OCI-LY7 (cell line): Measurements from ENCODE around the gene SOD1. TPM values are rescaled to one million over a fixed set of nuclear protein-coding genes. Genes with fewer than 3 reads are reported as not detected.

Source experiments
- BruUV-seq: library from RNA; stranded (reverse); fragments of 400-500 nt; replicated peaks from 2 replicates; lab custom pipeline; 2021; lab: Mats Ljungman, UMichigan
- CTCF ChIA-PET: fragments of 300-600 bp; sonication (Branson Sonifier 250); formaldehyde crosslinking; loops from one replicate; lab custom pipeline; 2022; ENCODE audit warnings: antibody characterized with exemption; ENCODE audit not compliant: unreplicated experiment; lab: Charles Lee
- POLR2A ChIA-PET: fragments of 300-600 bp; sonication (Branson Sonifier 250); formaldehyde crosslinking; loops from one replicate; lab custom pipeline; 2022; ENCODE audit warnings: antibody characterized with exemption; lab: Charles Lee
- DNase-seq: peaks from one replicate; pipeline ENCODE4 v3.0.0-alpha.2; 2015; ENCODE audit warnings: low spot score
- H2AFZ ChIP-seq: fragments of 200-600 bp; sonication (generic), shearing (Covaris generic); 2 replicates; pipeline ENCODE4 v1.6.1; 2014; ENCODE audit warnings: mild to moderate bottlenecking, antibody characterized with exemption, low read length, moderate library complexity
- H3K27ac ChIP-seq: fragments of 200-600 bp; sonication (generic); 2 replicates; pipeline ENCODE4 v1.5.1; 2014; ENCODE audit warnings: mixed run types, low read depth, mild to moderate bottlenecking, moderate library complexity, low read length, inconsistent platforms; ENCODE audit not compliant: poor library complexity, severe bottlenecking
- H3K36me3 ChIP-seq: fragments of 200-600 bp; sonication (generic); 2 replicates; pipeline ENCODE4 v1.6.1; 2014; ENCODE audit warnings: mild to moderate bottlenecking, antibody characterized with exemption, low read length, moderate library complexity, mixed read lengths; ENCODE audit not compliant: insufficient read depth
- H3K4me1 ChIP-seq: fragments of 200-600 bp; sonication (generic); 2 replicates; pipeline ENCODE4 v1.5.1; 2014; ENCODE audit warnings: mild to moderate bottlenecking, low read length; ENCODE audit not compliant: insufficient read depth, poor library complexity, severe bottlenecking
- H3K4me2 ChIP-seq: fragments of 200-600 bp; sonication (generic); 2 replicates; pipeline ENCODE4 v1.6.1; 2014; ENCODE audit warnings: mild to moderate bottlenecking, low read length
- H3K4me3 ChIP-seq: fragments of 200-600 bp; sonication (generic); 2 replicates; pipeline ENCODE4 v1.5.1; 2014; ENCODE audit warnings: mild to moderate bottlenecking, low read depth, low read length; ENCODE audit not compliant: poor library complexity, severe bottlenecking
- H3K79me2 ChIP-seq: fragments of 200-600 bp; sonication (generic); 2 replicates; pipeline ENCODE4 v1.6.1; 2016; ENCODE audit warnings: low read depth, mild to moderate bottlenecking, low read length, moderate library complexity, mixed read lengths; ENCODE audit not compliant: insufficient read depth
- H3K9me2 ChIP-seq: fragments of 200-600 bp; sonication (generic); 2 replicates; pipeline ENCODE4 v1.6.1; 2016; ENCODE audit warnings: mild to moderate bottlenecking, low read length, mixed read lengths; ENCODE audit not compliant: insufficient read depth
- H3K9me3 ChIP-seq: fragments of 200-600 bp; sonication (generic); 2 replicates; pipeline ENCODE4 v1.6.1; 2014; ENCODE audit warnings: mild to moderate bottlenecking, mixed run types, low read length, mixed read lengths
- H4K20me1 ChIP-seq: fragments of 200-600 bp; sonication (generic); 2 replicates; pipeline ENCODE4 v1.6.1; 2014; ENCODE audit warnings: mild to moderate bottlenecking, antibody characterized with exemption, low read length, moderate library complexity, mixed read lengths; ENCODE audit not compliant: insufficient read depth
- CTCF ChIP-seq: fragments of 200-600 bp; sonication (generic); conservative IDR thresholded peaks from 2 replicates; pipeline ENCODE4 v1.5.1; 2014; ENCODE audit warnings: mild to moderate bottlenecking, antibody characterized with exemption, low read length, moderate library complexity, mixed read lengths
- EZH2phosphoT487 ChIP-seq: fragments of 200-600 bp; sonication (generic); IDR thresholded peaks from 2 replicates; pipeline ENCODE4 v1.6.1; 2018; ENCODE audit warnings: low read depth, borderline replicate concordance, mild to moderate bottlenecking, mixed run types, antibody characterized with exemption, low read length, moderate library complexity, mixed read lengths
- intact Hi-C: fragments of 100-400 bp; cut with micrococcal nuclease; formaldehyde crosslinking; loops from one replicate; pipeline ENCODE4 v1.10.0; 2022; ENCODE audit not compliant: unreplicated experiment
- total RNA-seq, 2 experiments: library from RNA; depleted of rRNA in 1 of 2; stranded (reverse); fragments of >200 nt in 1 of 2; shearing (Covaris generic) in 1 of 2; gene quantifications; 2 replicates each; pipeline ENCODE4 v1.2.3, GENCODE V29; 2014 to 2022

SOD1 gene
- total RNA-seq, 2 experiments from 2014 or later: 229 to 307 TPM

GRCh38 chr21:31658053-31658452 lies 1.4 kb upstream of the SOD1 start:
- H3K36me3 ChIP-seq: peaks cover 19% of the 10 kb centered on the region
- H3K4me2 ChIP-seq: no peak overlapping the region
- no peaks in the 10 kb centered on the region for H3K9me2 ChIP-seq
- peaks cover 19% of the 10 kb centered on the region for H4K20me1 ChIP-seq
- DNase-seq: no peak
- intact Hi-C loops: loop anchor here (2.0 kb wide), 1 partner anchor 75 kb away; the partner anchor contains the start of gene SCAF4
- POLR2A ChIA-PET: no interaction called here
- H3K4me1 ChIP-seq: peaks cover 27% of the 10 kb centered on the region
- H3K9me3 ChIP-seq: no peaks in the 10 kb centered on the region; the same call in 1 of the 2 replicates
- no TSS peak for BruUV-seq
- TF ChIP-seq EZH2phosphoT487 (no peak), CTCF (no peak)
- H3K27ac ChIP-seq: no peak overlapping the region
- no peak overlapping the region for H2AFZ ChIP-seq
- H3K4me3 ChIP-seq: no peak overlapping the region
- peaks cover 31% of the 10 kb centered on the region for H3K79me2 ChIP-seq
- CTCF ChIA-PET: no interaction called here

GRCh38 chr21:31659286-31659535 lies 282 bp upstream of the SOD1 start:
- H2AFZ ChIP-seq: peak overlapping the region; percentile 80
- DNase-seq: no peak
- peak overlapping the region; percentile 94 for H3K4me2 ChIP-seq
- POLR2A ChIA-PET: no interaction called here
- H3K4me3 ChIP-seq: peak overlapping the region; percentile 89
- no TSS peak for BruUV-seq
- peaks cover 39% of the 10 kb centered on the region for H3K4me1 ChIP-seq
- H4K20me1 ChIP-seq: peaks cover 27% of the 10 kb centered on the region
- intact Hi-C loops: loop anchor here (1.0 to 2.0 kb wide), 2 partner anchors 74 to 114 kb away; partner anchors contain the start of gene SCAF4
- H3K36me3 ChIP-seq: peaks cover 30% of the 10 kb centered on the region
- CTCF ChIA-PET: no interaction called here
- TF ChIP-seq EZH2phosphoT487 (no peak), CTCF (no peak)
- H3K9me2 ChIP-seq: no peaks in the 10 kb centered on the region
- H3K79me2 ChIP-seq: peaks cover 42% of the 10 kb centered on the region
- H3K9me3 ChIP-seq: no peaks in the 10 kb centered on the region; the same call in 1 of the 2 replicates
- peak overlapping the region; percentile 1 for H3K27ac ChIP-seq

- peaks cover 27% of the 10 kb centered on the region for H4K20me1 ChIP-seq
- POLR2A ChIA-PET: interaction anchor here (0.6 to 1.2 kb wide), 3 partner anchors 8 to 619 kb away, joined by 3 to 5 read pairs (median 4); partner anchors contain the start of gene MIS18A
- H3K4me2 ChIP-seq: peak overlapping the region; percentile 94
- no peaks in the 10 kb centered on the region; the same call in 1 of the 2 replicates for H3K9me3 ChIP-seq
- CTCF ChIA-PET: no interaction called here
- H3K79me2 ChIP-seq: peaks cover 50% of the 10 kb centered on the region
- no peaks in the 10 kb centered on the region for H3K9me2 ChIP-seq
- H3K36me3 ChIP-seq: peaks cover 39% of the 10 kb centered on the region
- peak overlapping the region; percentile 31 for H3K27ac ChIP-seq
- no peak overlapping the region for H2AFZ ChIP-seq
- peak; percentile 64 for DNase-seq
- TF ChIP-seq CTCF: no peak
- TF ChIP-seq EZH2phosphoT487: no peak
- BruUV-seq: no TSS peak
- intact Hi-C loops: no loop called here
- peaks cover 48% of the 10 kb centered on the region for H3K4me1 ChIP-seq
- H3K4me3 ChIP-seq: peak overlapping the region; percentile 89
These were observed 719 bp downstream of the SOD1 start for GRCh38 chr21:31660259-31660565.
